Rectal smooth muscle tissue (tissue), 1 donor: ENCODE results near the gene DNAH7.
"Not testable (repeated sequence)": the region's sequence is repeated elsewhere in the genome, so short reads cannot be mapped to it uniquely, and the experiment has no call there.

ENCODE experiments used
- H3K27ac ChIP-seq: one replicate; pipeline ENCODE4 v1.7.0; 2013; ENCODE audit warnings: low read depth, low read length, inconsistent platforms
- H3K27me3 ChIP-seq: one replicate; pipeline ENCODE4 v1.7.0; 2013; ENCODE audit warnings: low read length; ENCODE audit not compliant: control insufficient read depth, insufficient read depth
- H3K36me3 ChIP-seq: one replicate; pipeline ENCODE4 v1.7.0; 2013; ENCODE audit warnings: low read length; ENCODE audit not compliant: control insufficient read depth, insufficient read depth
- H3K4me1 ChIP-seq: one replicate; pipeline ENCODE4 v1.7.0; 2013; ENCODE audit warnings: low read length; ENCODE audit not compliant: control insufficient read depth, insufficient read depth
- H3K4me3 ChIP-seq: one replicate; pipeline ENCODE4 v1.7.0; 2013; ENCODE audit warnings: low read length
- H3K9ac ChIP-seq: one replicate; pipeline ENCODE4 v1.7.0; 2013; ENCODE audit warnings: low read length

Gene DNAH7

GRCh38 chr2:195709901-195710806 lies 358.5 kb downstream of the DNAH7 start:
- H3K36me3 ChIP-seq: no peaks in the 10 kb centered on the region
- H3K4me3 ChIP-seq: no peak overlapping the region
- no peaks in the 10 kb centered on the region for H3K27me3 ChIP-seq
- no peak overlapping the region for H3K27ac ChIP-seq
- no peak overlapping the region for H3K9ac ChIP-seq
- no peaks in the 10 kb centered on the region for H3K4me1 ChIP-seq

- Histone ChIP-seq H3K36me3 (no peaks in the 10 kb centered on the region), H3K27me3 (no peaks in the 10 kb centered on the region), H3K9ac (no peak overlapping the region), H3K4me1 (no peaks in the 10 kb centered on the region), H3K27ac (no peak overlapping the region), H3K4me3 (no peak overlapping the region)
Observed at GRCh38 chr2:195706161-195706900, 362.3 kb downstream of the DNAH7 start.

GRCh38 chr2:195700480-195700879 lies 368.2 kb downstream of the DNAH7 start:
- Histone ChIP-seq H3K27me3 (no peaks in the 10 kb centered on the region), H3K4me1 (no peaks in the 10 kb centered on the region), H3K36me3 (no peaks in the 10 kb centered on the region), H3K27ac (no peak overlapping the region), H3K4me3 (no peak overlapping the region), H3K9ac (no peak overlapping the region)

GRCh38 chr2:195697681-195698220 lies 370.9 kb downstream of the DNAH7 start:
- no peaks in the 10 kb centered on the region for H3K36me3 ChIP-seq
- H3K27me3 ChIP-seq: no peaks in the 10 kb centered on the region
- no peak overlapping the region for H3K4me3 ChIP-seq
- no peak overlapping the region for H3K27ac ChIP-seq
- H3K9ac ChIP-seq: no peak overlapping the region
- no peaks in the 10 kb centered on the region for H3K4me1 ChIP-seq

GRCh38 chr2:195696012-195696411 lies 372.6 kb downstream of the DNAH7 start:
- Histone ChIP-seq H3K27ac (no peak overlapping the region), H3K9ac (no peak overlapping the region), H3K27me3 (no peaks in the 10 kb centered on the region), H3K4me3 (no peak overlapping the region), H3K4me1 (no peaks in the 10 kb centered on the region), H3K36me3 (no peaks in the 10 kb centered on the region)

GRCh38 chr2:195695002-195695631 lies 373.5 kb downstream of the DNAH7 start:
- H3K4me3 ChIP-seq: no peak overlapping the region
- H3K27ac ChIP-seq: no peak overlapping the region
- H3K9ac ChIP-seq: no peak overlapping the region
- no peaks in the 10 kb centered on the region for H3K4me1 ChIP-seq
- H3K36me3 ChIP-seq: no peaks in the 10 kb centered on the region
- H3K27me3 ChIP-seq: no peaks in the 10 kb centered on the region

- no peak overlapping the region for H3K4me3 ChIP-seq
- H3K27me3 ChIP-seq: no peaks in the 10 kb centered on the region
- H3K9ac ChIP-seq: no peak overlapping the region
- H3K27ac ChIP-seq: no peak overlapping the region
- no peaks in the 10 kb centered on the region for H3K36me3 ChIP-seq
- no peaks in the 10 kb centered on the region for H3K4me1 ChIP-seq
Observed at GRCh38 chr2:195694553-195694952, 374.1 kb downstream of the DNAH7 start.

- H3K4me3 ChIP-seq, H3K4me1 ChIP-seq, H3K27ac ChIP-seq, H3K27me3 ChIP-seq, H3K36me3 ChIP-seq, H3K9ac ChIP-seq: not testable (repeated sequence)
Observed at GRCh38 chr2:195692531-195692930, 376.1 kb downstream of the DNAH7 start.
